GM19395 (cell line): ENCODE measurements around the gene RSPH1.
A peak's percentile ranks its signal among the peaks of the same experiment; 100 is the strongest.

Experiments
- ATAC-seq: cut with Tn5 transposase; IDR thresholded peaks from one replicate; pipeline ENCODE4 v1.9.1; 2021; ENCODE audit warnings: mild to moderate bottlenecking, moderate library complexity; ENCODE audit not compliant: unreplicated experiment

RSPH1 gene

DNA sequence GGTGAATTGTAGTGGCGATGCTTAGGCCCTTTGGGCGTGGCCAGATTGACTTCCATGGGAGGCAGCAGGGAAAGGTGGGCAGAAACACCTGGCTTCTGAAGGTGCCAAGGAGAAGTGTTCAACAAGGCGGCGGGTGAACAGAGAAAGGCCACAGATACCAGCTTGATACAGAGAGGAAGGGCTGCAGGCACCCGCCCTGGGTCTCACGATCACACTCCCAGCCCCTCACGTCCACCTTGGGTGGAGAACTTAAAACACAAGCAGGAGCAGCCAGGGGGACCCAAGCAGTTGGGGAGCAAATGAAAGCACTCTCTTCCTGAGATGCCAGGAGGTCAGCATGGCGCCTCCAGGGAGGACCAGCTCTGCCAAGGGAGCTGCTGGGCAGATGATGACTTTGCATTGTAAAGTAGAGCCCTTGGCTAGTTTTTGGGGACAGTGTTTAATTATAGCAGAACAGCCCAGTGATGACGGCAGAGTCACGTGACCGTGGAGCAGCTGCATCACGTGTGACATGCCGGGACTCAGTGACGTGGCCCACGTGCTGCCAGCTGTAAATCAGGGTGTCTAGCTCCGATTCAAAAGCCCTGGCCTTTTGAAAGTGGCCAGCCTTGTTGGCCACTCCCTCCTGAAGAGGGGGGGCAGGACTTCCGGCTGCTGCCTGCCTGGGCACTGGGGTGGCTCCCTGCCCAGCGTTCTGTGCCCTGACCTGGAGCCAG is 36.6 kb upstream of the RSPH1 start:
- ATAC-seq: no peak

DNA sequence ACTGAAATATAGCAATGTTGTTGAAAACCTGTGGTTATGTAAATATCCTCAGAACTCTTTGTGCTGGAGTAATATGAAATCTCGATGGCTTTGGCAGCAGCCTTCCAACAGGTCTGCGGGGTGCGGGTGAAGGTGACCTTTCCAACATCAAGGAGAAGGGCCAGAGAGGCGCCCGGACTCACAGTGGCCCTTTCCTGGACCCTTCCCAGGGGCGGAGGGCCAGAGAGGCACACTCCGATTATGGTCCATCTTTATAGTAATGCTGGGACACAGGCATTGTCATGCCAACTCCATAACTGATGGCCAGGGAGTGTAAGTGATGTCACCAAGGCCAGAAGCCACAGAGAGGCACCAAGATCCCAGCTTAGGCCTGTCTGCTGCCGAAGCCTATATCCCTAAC is 35.7 kb upstream of the RSPH1 start:
- ATAC-seq: no peak

DNA sequence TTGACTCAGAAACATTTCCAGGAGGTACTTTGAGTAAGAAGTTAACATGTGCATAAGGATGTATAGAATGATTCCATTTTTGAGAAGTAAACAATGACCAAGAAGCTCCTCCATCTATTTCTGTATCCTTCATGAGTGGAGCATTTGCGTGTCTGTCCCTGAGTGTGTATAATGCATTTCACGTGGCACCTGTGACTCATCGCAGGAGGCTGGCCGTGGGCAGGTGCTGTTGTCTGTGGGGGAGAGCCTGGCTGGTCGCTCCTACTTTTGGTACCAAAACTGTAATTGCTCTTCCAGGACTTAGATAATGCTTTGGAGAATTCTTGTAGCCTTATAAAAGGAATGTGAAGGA is 34.1 kb upstream of the RSPH1 start:
- ATAC-seq: no peak

DNA sequence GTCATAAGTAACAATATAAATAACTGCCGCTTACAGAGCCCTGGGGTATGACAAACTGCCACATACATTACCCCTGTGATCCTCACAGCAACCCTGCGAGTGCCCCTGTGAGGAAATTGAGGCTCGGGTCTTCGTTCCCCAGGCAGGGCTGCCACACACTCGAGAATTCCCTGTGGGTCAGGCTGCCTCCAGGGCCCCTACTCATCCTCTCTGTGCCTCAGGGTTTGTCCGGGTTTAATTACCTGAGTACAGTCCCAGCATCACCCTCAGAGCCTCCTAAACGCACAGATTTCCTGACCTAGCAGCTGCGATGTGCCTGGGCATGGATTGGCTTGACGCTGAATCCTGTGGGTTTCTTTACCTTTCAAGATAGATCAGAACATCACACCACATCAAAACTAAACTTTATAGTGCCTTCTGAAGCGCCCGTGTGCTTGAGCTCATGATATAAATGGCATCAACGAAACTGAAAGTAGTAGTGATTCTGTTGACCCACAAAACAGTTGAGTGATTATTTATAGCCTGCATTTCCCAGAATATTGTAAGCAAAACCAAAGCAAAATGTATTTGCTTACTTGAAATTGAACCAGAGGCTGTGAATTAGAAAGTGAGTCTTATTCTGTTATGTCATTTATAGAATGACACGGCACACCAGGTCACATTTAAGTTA is 31.6 kb upstream of the RSPH1 start:
- no peak for ATAC-seq

DNA sequence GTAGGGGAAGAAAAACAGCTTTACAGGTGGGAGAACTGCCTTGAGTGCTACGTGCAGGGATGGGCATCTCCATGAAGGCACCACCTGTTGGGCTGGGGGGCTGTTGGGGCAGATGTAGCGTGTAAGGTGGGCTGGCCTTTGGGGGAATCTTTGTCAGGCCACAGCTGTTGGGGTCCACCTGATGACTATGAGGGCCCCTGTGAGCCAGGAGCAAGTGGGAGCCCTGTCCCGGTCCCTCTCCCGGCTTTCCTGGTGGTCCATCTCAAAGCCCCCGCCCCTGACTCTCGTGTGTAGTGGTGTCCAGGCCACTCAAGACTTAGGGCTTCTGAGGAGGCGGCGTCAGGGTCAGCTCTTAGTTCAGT is 31.1 kb upstream of the RSPH1 start:
- ATAC-seq: no peak

DNA sequence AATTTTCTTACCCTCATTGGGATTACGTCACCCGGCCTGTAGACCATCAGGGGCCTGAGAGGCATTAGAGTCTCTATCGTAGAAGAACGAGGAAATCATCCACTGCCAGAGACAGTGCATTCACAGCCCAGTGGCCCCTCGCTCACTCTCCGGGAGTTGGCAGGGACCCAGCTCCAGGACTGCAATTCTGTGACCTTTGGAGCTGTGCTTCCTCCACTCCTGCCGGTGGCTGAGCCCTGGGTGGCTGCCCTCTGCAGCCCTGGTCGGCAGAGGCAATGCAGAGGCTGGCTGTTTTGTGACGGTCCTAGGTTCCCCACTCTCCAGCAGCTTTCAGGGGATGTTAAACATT is 30.3 kb upstream of the RSPH1 start:
- ATAC-seq: no peak

DNA sequence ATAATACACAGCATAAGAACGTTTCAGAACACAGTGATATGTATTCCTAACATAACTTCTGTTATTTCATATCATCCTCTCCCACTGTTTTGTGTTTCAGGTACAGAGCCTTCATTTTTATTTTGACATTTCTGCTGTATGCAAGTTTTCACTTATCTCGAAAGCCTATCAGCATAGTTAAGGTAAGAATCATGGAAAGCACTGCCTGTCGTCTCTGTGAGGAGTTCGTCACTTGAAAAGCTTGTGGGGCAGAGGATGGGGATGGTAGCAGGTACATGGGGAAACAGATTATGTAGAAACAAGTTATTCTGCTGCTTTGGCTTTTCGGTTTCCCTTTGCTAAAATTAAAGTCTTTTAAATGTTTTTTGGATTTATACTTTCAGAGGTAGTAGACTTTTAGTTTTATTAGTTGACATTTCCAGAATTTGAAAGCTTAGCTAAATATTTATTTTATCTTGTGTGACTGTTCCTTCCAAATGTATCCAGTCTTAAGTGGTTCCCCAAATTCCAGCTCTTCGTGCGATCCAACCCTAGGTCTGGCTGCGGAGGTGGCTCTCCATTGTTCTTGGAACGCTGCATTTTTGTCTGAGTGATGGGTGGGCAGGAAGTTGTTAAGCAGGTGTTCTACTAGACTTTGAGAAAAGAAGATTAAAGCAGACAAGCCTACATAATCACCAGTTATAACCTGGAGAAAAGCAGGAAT is 29.8 kb upstream of the RSPH1 start:
- no peak for ATAC-seq

DNA sequence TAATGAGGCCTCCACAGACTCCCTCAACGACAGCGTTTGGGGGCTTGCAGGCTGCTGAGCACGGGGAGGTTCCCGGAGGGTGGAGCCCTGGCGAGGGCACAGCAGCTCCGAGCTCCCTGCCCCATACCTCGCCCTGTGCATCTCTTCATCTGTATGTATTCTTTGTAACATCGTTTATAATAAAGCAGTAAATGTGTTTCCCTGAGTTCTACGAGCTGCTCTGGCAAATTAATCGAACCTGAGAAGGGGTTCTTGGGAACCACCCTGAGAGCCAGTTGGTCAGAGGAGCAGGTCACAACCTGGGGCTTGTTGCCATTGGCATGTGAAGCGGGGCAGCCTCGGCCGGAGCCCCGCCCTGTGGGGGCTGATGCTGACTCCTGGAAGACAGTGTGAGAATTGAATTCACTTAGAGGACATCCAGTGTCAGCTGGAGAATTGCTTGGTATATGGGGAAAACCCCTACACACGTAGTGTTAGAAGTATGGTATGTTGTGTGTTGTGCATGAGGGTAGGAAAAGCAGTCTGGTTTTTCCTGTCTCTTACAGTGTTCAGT is 29.1 kb upstream of the RSPH1 start:
- peak; percentile 29 for ATAC-seq

DNA sequence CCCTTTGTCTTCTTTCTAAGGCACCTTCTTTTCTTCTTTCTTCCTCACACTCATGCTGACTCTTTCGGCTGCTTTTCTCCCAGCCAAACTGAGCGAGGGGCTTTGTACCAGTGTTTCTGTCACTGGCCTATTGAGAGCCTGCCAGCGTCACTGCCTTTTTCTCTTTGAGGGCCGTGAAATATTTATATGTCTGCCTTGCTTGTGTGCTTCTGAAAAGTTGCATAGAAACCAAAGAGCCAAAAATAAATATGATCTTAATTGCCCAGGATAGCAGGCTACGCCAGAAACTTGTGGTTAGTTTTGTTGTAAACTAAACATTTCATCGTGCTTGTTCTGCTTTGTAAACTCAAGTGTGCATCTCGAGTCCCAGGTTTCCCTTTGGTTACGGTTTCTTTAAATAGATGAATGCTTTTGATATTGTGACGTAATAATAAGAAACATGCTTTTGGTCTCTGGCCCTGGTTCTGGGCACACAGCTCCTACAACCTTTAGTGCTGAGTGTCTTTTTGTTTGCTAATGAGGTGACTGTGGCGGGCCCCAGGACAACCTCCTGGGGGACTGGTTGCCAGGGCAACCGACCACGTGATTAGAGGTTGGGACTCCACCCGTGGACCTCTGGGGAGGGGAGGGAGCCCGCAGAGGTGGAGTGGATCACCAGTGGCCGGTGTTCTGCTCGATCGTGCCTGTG is 28.5 kb upstream of the RSPH1 start:
- peak; percentile 70 for ATAC-seq

DNA sequence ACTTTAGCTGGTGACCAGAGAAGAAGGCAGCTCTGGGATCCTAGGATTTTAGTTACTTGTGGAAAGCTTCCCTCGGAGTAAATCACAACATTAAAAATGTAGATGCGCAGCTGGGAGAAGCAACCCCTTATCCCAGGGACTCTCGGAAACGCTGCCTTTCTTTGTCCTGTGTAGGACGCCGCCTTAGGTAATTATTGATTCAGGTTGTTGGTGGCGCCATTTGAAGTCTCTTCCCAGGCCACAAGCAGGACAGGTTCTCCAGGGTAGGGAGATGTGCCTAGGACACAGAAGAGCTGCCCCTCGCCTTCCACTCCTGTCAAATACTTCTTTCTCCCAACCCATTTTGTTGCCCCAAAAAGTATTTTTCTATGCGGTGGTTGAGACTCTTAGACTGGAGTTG is 27.9 kb upstream of the RSPH1 start:
- ATAC-seq: no peak

DNA sequence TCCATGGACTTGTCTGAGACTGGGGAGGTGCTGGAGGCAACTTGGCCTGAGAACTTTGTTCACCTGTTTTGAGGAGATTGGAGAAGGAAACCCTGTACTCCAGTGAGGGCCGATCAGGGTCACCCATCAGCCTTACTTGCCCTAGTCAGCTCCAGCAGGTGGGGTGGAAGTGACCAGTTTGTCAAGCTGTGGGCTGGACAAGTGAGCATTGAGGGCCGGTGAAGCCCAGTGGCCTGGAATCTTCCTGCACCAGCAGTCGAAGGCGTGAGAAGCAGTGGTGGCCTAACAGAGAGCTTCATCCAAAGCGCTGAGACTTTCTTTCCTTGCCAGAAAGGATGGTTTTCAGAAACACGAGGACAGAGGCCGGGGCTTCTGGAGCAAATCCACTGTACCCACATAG is 27.2 kb upstream of the RSPH1 start:
- ATAC-seq: no peak

DNA sequence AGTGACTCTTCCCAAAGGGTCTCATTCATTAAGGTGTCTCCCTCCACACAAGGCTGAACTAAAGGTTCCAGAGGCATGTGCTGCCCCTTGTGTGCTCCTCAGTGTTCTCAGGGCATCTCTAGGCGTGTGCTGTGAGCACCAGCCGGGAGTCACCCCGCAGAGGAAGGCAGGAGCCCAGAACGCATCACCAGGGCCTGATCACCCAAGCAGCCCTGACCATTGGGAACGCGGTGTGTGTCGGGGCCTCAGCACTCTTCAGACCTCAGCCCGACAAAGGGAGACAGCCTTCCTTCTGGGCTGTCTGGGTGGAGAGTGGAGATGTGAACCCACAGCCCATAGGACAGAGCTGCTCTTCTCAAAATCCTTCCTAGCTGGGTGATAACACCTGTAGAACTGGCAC is 26.7 kb upstream of the RSPH1 start:
- no peak for ATAC-seq

DNA sequence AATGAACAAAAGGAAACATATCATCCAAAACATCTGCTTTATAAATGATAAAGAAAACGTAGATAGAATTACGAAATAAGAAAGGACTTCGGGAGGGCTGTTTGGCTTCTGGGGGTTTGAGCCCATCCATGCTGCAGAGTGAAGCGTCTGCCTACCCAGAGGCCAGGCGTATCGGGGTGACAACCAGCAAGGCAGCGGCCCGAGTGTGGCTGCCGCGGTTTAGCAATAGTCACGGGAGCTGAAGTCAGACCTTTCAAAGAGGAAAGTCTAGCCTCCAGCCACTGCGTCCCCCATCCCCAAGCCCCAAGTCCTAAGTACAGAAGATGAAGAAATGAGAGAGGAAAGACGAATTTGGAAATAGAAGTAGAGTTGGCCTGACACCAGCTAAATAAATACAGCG is 26.2 kb upstream of the RSPH1 start:
- no peak for ATAC-seq

DNA sequence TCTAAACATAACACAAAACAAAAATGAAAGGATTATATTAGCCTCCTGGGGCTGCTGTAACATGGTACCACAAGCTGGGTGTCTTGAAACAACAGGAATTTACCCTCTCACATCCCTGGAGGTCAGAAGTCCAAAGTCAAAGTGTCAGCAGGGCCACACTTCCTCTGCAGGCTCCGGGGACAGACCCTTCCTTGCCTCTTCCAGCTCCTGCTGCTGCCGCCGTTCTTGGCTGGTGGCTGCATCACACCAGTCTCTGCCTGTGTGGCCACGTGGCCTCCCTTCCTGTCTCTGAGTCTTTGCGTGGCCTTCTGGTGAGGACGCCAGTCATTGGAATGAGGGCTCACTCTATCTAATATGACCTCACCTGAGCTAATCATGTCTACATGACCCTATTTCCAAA is 25.8 kb upstream of the RSPH1 start:
- ATAC-seq: no peak

DNA sequence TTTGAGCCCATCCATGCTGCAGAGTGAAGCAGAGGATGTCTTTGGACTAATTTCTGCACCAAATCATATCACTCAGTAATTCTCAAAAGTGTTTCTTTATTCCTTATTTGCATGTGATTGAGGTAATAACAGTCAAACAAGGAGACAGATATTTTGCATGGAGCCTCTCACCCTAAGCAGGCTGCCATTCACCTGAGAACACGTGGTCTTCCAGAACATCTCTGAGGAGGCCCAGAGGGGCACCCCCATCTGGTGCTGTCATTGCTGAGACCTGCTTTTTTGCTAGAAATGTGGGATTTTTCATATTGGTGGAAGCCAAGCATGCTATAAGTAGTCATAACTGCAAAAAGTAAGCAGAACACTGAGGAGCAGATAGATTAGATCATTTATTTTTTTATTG is 25.4 kb upstream of the RSPH1 start:
- no peak for ATAC-seq

DNA sequence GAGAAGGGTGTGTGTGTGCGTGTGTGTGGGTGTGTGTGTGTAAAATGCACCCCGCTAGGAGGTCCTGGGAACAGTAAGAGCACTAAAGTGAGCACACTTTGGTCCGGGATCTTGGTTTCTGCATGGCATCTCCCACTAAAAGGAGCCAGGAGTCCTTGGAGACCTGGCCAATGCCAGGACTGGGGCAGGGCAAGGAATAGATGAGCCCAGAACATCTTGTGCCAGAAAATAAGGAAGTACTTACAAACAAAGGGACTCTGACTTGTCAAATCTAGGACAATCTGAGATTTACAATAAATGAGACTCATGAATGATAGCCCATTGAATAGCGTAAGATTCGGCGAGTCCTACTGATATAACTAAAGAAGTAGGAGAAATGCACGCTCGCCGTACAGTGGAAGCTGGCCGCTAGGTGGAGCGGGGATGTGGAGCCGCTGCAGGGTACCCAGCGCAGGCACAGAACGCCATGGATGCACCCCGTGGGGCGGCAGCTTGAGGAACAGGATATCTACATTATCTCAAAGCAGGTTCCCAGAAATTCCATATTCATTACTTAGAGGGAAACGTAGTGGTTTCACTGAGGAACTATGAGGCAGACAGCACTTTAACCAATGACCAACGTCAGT is 24.7 kb upstream of the RSPH1 start:
- ATAC-seq: no peak

DNA sequence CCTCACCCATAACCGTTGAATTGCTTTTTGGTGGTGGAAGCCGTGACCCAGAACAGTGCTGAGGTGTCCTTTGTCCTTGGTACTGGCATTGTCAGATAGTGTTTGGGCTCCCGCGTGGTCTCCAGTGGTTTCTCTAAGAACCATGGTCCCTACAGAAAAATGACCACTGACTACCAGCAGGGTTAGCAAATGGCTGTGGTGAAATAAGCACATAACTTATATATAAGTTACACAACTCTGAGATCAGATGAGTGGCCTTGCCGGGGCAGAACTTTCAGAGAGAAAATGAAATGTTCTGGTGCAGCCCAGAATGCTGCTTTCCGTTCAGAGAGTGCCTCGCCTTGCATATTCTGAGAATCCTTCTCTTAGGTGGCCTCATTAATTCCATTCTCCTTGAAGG is 22.6 kb upstream of the RSPH1 start:
- no peak for ATAC-seq

DNA sequence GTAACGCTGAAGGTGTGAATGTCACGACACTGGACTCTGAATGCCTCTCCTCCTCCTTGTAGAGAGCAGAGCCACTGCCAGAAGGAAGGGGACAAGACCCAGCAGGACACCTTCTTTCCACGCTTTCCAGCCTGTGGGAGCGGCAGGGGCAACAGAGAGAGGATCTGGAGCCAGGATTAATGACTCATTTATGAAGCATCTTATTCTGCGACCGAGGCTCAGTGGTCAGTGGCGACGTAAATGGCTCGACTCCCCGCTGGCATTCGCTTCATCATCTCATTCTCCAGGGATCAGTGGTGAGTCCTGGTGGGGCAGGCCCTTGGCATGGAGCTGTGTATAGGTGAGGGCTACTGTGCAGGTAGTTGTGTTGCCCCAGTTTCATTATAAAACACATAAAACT is 22.2 kb upstream of the RSPH1 start:
- no peak for ATAC-seq

DNA sequence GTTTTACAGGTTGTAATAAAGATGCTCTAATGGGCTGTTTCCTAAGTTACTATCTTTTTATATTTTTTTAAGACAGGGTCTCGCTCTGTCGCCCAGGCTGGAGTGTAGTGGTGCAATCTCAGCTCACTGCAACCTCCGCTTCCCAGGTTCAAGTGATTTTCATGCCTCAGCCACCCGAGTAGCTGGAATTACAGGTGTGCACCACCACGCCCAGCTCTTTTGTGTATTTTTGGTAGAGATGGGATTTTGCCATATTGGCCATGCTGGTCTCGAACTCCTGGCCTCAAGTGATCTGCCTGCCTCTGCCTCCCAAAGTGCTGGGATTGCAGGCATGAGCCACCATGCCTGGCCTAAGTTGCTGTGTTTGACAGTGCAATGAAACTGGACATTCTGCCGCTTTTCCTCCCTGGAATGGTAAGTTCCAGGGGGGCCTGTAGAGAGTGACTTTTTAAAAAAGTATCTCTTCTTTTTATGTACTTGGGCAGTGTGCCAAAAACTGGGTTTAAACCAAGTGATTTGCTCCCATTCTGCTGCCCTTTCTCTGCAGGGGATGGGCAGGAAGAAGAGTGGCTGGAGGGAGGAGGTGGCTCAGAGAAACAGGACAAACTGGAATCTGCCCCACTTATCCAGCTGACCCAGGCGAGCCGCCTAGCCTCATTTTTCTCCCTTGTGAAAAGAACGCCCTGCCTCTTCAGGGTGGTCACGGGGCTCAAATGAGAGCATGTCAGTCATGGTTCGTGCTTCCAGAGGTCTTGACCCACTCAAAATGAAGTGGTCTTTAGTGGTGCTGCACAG is 19.9 kb upstream of the RSPH1 start:
- ATAC-seq: no peak

DNA sequence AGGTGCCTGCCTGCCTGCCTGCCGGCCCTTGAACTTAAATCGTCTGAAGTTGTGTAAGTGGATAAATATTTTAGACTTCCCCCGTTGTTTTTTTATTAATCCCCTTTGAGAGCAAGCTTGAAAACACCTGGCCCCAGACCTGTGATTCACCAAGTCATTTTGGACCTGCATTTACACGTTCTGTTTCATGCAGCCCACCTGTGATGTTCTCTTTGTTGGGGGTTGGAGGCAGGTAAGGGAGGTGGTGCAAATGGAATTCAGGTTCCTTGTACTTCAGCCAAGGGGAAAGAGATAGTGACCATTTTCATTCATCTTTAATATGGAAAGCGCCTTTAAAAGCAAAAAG is 18.8 kb upstream of the RSPH1 start:
- no peak for ATAC-seq
